SK-N-SH (cell line): Measurements from ENCODE around the gene BTBD7. TPM values are rescaled to one million over a fixed set of nuclear protein-coding genes. Genes with fewer than 3 reads are reported as not detected.

Source experiments
- CTCF ChIA-PET: fragments of 300-600, 350-600 bp; formaldehyde crosslinking; extraction: SDS; loops from one replicate; lab custom pipeline; 2021; lab: Yijun Ruan, JAX
- POLR2A ChIA-PET: fragments of 350-600 bp; sonication (Branson Sonifier 250); formaldehyde crosslinking; extraction: SDS; loops from one replicate; lab custom pipeline; 2020; ENCODE audit warnings: antibody characterized with exemption, inconsistent platforms; lab: Yijun Ruan, JAX
- DNase-seq: peaks from one replicate; pipeline ENCODE4 v3.0.0; 2012
- H2AFZ ChIP-seq: fragments of 200-600 bp; sonication (generic); 2 replicates; pipeline ENCODE4 v1.8.1; 2016; ENCODE audit warnings: antibody characterized with exemption, mild to moderate bottlenecking, low read depth
- H3F3A ChIP-seq: fragments of 200-600 bp; sonication (generic); replicated peaks from 2 replicates; pipeline ENCODE3; 2016; ENCODE audit warnings: antibody characterized with exemption, mild to moderate bottlenecking; ENCODE audit not compliant: insufficient read depth
- H3K27ac ChIP-seq, 2 experiments: fragments of 200-500 bp in 1 of 2; fragments of 200-600 bp in 1 of 2; sonication (Bioruptor generic) in 1 of 2; sonication (generic), shearing (Covaris generic) in 1 of 2; 2 replicates each; pipeline versions ENCODE4 v1.5.1 to v1.6.1; 2014 to 2016; ENCODE audit warnings: low read depth in 2 of 2, inconsistent platforms in 1 of 2, low read length in 1 of 2, mild to moderate bottlenecking in 1 of 2, mixed read lengths in 1 of 2
- H3K27me3 ChIP-seq: fragments of 200-600 bp; sonication (generic), shearing (Covaris generic); 2 replicates; pipeline ENCODE4 v1.6.1; 2016; ENCODE audit warnings: mixed run types; ENCODE audit not compliant: insufficient read depth
- H3K36me3 ChIP-seq, 2 experiments: fragments of 200-500 bp in 1 of 2; fragments of 200-600 bp in 1 of 2; sonication (Bioruptor generic) in 1 of 2; sonication (generic) in 1 of 2; replicated peaks in 1 of 2; 2 replicates each; pipeline versions ENCODE3 to v1.5.1; 2014 to 2016; ENCODE audit warnings: low read length in 1 of 2, mild to moderate bottlenecking in 1 of 2; ENCODE audit not compliant: insufficient read depth in 2 of 2, control insufficient read depth in 1 of 2
- H3K4me1 ChIP-seq, 2 experiments: fragments of 200-500 bp in 1 of 2; fragments of 200-600 bp in 1 of 2; sonication (Bioruptor generic) in 1 of 2; sonication (generic), shearing (Covaris generic) in 1 of 2; 2 replicates each; pipeline versions ENCODE4 v1.5.1 to v1.6.1; 2014 to 2016; ENCODE audit warnings: low read depth in 1 of 2, low read length in 1 of 2, mixed run types in 1 of 2; ENCODE audit not compliant: insufficient read depth in 2 of 2, control insufficient read depth in 1 of 2
- H3K4me2 ChIP-seq: fragments of 200-600 bp; sonication (generic), shearing (Covaris generic); 2 replicates; pipeline ENCODE4 v1.6.1; 2017; ENCODE audit warnings: mixed run types
- H3K4me3 ChIP-seq, 2 experiments: fragments of 200-500 bp in 1 of 2; fragments of 200-600 bp in 1 of 2; sonication (Bioruptor generic) in 1 of 2; sonication (generic), shearing (Covaris generic) in 1 of 2; 2 replicates each; pipeline versions ENCODE4 v1.5.1 to v1.8.1; 2014 to 2016; ENCODE audit warnings: low read depth in 2 of 2, inconsistent platforms in 1 of 2, low read length in 1 of 2, mild to moderate bottlenecking in 1 of 2, mixed read lengths in 1 of 2, moderate library complexity in 1 of 2
- H3K79me2 ChIP-seq: fragments of 200-600 bp; sonication (generic); 2 replicates; pipeline ENCODE4 v1.8.1; 2017; ENCODE audit warnings: mild to moderate bottlenecking; ENCODE audit not compliant: insufficient read depth
- H3K9ac ChIP-seq: fragments of 200-600 bp; sonication (generic); 2 replicates; pipeline ENCODE4 v1.6.1; 2017; ENCODE audit warnings: mixed run types
- H3K9me2 ChIP-seq: fragments of 200-600 bp; sonication (generic); 2 replicates; pipeline ENCODE4 v1.6.1; 2017; ENCODE audit warnings: mixed run types
- H3K9me3 ChIP-seq: fragments of 200-600 bp; sonication (generic); 2 replicates; pipeline ENCODE4 v1.6.1; 2017; ENCODE audit warnings: mixed run types, mild to moderate bottlenecking, moderate library complexity
- H4K20me1 ChIP-seq: fragments of 200-600 bp; sonication (generic); 2 replicates; pipeline ENCODE4 v1.6.1; 2017; ENCODE audit warnings: mild to moderate bottlenecking, mixed run types; ENCODE audit not compliant: insufficient read depth
- CHD2 ChIP-seq: fragments of 150-350 bp; IDR thresholded peaks from 2 replicates; pipeline ENCODE4 v1.6.1; 2018; ENCODE audit warnings: low read length; ENCODE audit not compliant: partially characterized antibody
- EP300 ChIP-seq, 2 experiments: IDR thresholded peaks; 2 replicates each; pipeline versions ENCODE4 v1.4.0 to v1.6.1; 2012; ENCODE audit warnings: borderline replicate concordance in 1 of 2, low read depth in 1 of 2, low read length in 1 of 2
- FOSL2 ChIP-seq: IDR thresholded peaks from 2 replicates; pipeline ENCODE4 v1.4.0; 2012; ENCODE audit warnings: low read depth, mild to moderate bottlenecking, moderate library complexity, borderline replicate concordance
- JUND ChIP-seq: IDR thresholded peaks from 2 replicates; pipeline ENCODE4 v1.4.0; 2012
- NFIC ChIP-seq: IDR thresholded peaks from 2 replicates; pipeline ENCODE4 v1.4.0; 2012; ENCODE audit warnings: borderline replicate concordance
- RFX5 ChIP-seq: IDR thresholded peaks from 2 replicates; pipeline ENCODE4 v1.6.1; 2012; ENCODE audit warnings: mild to moderate bottlenecking, improper control_type of control experiment, low read length
- SMC3 ChIP-seq: IDR thresholded peaks from 2 replicates; pipeline ENCODE4 v1.6.1; 2012; ENCODE audit warnings: low read depth, low read length, improper control_type of control experiment
- TCF12 ChIP-seq: IDR thresholded peaks from 2 replicates; pipeline ENCODE4 v1.4.0; 2012
- YY1 ChIP-seq: IDR thresholded peaks from 2 replicates; pipeline ENCODE4 v1.4.0; 2012; ENCODE audit warnings: low read depth, mild to moderate bottlenecking
- WGBS: methylation state at CpG from one replicate; pipeline ENCODE4 v1.1.6; 2017; ENCODE audit warnings: low lambda C conversion rate; 5-methylcytosine and 5-hydroxymethylcytosine counted together
- polyA plus RNA-seq, 3 experiments: library from polyadenylated mRNA; depleted of rRNA; stranded (reverse); fragments of >200 nt; gene quantifications; 2 replicates each; pipeline ENCODE4 v1.2.3, GENCODE V29; 2012
- TF ChIP-seq, protein P1 (sequence below): IDR thresholded peaks from 2 replicates; pipeline ENCODE4; 2012
- TF ChIP-seq, protein P2 (sequence below): IDR thresholded peaks from 2 replicates; pipeline ENCODE4 v1.4.0; 2012; ENCODE audit warnings: low read depth, borderline replicate concordance
- TF ChIP-seq, protein P3 (sequence below): fragments of 150-350 bp; IDR thresholded peaks from 2 replicates; pipeline ENCODE4 v1.6.1; 2017; ENCODE audit warnings: antibody characterized with exemption, low read length, low read depth, borderline replicate concordance
- TF ChIP-seq, protein P4 (sequence below): IDR thresholded peaks from 2 replicates; pipeline ENCODE4 v1.4.0; 2012; ENCODE audit warnings: low read depth, borderline replicate concordance
- TF ChIP-seq, protein P5 (sequence below): IDR thresholded peaks from 2 replicates; pipeline ENCODE4 v1.6.1; 2012; ENCODE audit warnings: mild to moderate bottlenecking, low read depth, low read length, moderate library complexity

The BTBD7 gene
- polyA plus RNA-seq, 1 of the 3 experiments (the other 2 are of a cell fraction) = 8.6 TPM

DNA sequence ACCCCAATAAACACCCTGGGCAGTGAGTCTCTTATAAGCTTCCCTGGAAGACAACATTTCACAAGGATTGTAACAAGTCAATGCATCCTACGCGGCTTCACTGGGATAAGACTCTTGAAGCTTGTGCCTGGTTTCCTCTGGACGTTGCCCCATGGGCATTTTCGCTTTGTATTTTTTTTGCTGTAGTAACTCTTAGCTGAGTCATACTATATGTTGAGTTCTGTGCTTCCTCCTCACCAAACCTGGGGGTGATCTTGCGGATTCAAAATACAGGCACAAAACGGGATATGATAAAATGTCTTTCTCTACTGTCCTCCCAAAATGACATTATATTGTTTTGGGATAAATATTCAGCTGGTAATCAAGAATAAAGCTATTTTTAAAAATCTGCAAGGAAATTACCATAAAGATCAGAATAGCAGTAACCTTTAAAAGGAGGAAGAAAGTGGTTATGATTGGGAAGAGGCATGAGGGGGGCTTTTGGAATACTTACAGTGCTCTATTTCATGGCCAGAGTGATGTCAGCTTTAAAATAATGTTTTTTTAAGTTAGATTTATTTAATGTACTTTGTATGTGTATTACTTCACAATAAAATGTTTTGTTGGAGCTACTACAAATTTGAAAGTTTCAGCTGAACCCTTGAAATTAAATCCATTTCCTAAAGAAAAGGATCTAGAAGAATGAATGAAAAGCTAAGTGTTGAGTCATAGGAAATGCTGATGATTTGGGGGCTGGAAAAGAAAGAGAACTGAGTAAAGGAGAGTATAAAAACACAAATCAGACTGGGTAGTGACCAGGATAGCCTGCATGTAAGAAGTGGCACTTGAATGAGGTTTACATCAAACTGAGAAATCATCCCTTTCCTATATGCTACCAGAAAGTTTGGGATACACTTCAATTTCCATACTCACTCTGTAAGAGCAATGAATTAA, 14.7 kb downstream of the BTBD7 start:
- no peaks in the 10 kb centered on the region for H3K27me3 ChIP-seq
- CTCF ChIA-PET = interaction anchor here (1.0 to 1.4 kb wide), 5 partner anchors 14 to 298 kb away, joined by 3 to 4 read pairs (median 3); no protein-coding TSS in a partner anchor
- no peaks in the 10 kb centered on the region for H3K9me2 ChIP-seq
- no peaks in the 10 kb centered on the region for H3K9me3 ChIP-seq
- whole genome bisulfite sequencing = 76% methylated on average over 6 of the region's 6 CpGs
- DNase-seq = no peak
- no peaks in the 10 kb centered on the region for H3K36me3 ChIP-seq
- H4K20me1 ChIP-seq = peaks cover 67% of the 10 kb centered on the region
- H2AFZ ChIP-seq = no peak overlapping the region
- no peak overlapping the region for H3K9ac ChIP-seq
- H3F3A ChIP-seq = peaks cover 18% of the 10 kb centered on the region
- peak overlapping the region; percentile 26 for H3K4me2 ChIP-seq
- H3K4me3 ChIP-seq = peak overlapping the region in 1 of 2 experiments; percentile 1; a peak in 1 of 4 replicates
- TF ChIP-seq RFX5 = no peak
- TF ChIP-seq EP300 (IDR thresholded peaks at IDR 0.05; ENCODE audit: borderline replicate concordance in 1 of 2, low read depth in 1 of 2, low read length in 1 of 2) = no peak
- peak; percentile 16; the same call in 1 of the 2 replicates for TF ChIP-seq FOSL2
- TF ChIP-seq, protein P1, sequence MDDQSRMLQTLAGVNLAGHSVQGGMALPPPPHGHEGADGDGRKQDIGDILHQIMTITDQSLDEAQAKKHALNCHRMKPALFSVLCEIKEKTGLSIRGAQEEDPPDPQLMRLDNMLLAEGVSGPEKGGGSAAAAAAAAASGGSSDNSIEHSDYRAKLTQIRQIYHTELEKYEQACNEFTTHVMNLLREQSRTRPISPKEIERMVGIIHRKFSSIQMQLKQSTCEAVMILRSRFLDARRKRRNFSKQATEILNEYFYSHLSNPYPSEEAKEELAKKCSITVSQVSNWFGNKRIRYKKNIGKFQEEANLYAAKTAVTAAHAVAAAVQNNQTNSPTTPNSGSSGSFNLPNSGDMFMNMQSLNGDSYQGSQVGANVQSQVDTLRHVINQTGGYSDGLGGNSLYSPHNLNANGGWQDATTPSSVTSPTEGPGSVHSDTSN = no peak
- H3K27ac ChIP-seq = peak overlapping the region in 1 of 2 experiments; percentile 62; a peak in 2 of 4 replicates
- peaks cover 95% of the 10 kb centered on the region for H3K79me2 ChIP-seq
- POLR2A ChIA-PET = interaction anchor here (0.6 to 0.7 kb wide), 2 partner anchors 489 to 576 kb away, joined by 3 read pairs; no protein-coding TSS in a partner anchor
- H3K4me1 ChIP-seq = peaks cover 0 to 40% of the 10 kb centered on the region in 2 experiments; a peak in 2 of 4 replicates

DNA sequence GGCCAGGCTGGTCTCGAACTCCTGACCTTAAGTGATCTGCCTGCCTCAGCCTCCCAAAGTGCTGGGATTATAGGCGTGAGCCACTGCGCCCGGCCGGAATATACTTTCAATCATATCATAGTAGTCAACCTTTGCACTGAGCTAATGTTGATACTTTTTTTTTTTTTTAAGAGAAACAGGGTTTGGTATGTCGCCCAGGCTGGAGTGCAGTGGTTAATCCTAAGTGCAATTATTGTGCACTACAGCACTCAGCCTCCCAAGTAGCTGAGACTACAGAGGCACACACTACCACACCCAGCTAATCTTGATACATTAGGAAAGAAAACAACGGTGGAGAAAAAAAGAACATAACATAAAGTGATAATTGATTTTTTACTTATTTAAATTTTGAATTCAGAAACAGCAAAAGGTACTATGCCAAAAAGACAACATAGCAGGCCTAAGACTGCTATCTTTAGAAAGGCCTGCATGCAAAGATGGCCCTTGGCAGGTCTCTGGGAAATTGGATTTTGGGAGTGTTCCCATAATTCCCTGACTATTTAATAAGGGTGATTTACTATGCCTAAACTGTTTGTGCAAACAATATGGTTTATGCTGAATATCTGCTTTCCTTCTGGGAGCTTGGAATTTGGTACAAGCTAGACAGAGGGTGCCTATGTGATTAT, 15.5 kb downstream of the BTBD7 start:
- Histone ChIP-seq H3K9me3 (no peaks in the 10 kb centered on the region), H4K20me1 (peaks cover 69% of the 10 kb centered on the region), H3K4me2 (peak overlapping the region; percentile 26), H3F3A (peaks cover 18% of the 10 kb centered on the region), H3K79me2 (peaks cover 95% of the 10 kb centered on the region), H3K9ac (no peak overlapping the region), H3K9me2 (no peaks in the 10 kb centered on the region), H3K4me1 (peaks cover 3 to 40% of the 10 kb centered on the region in 2 experiments; a peak in 2 of 4 replicates), H3K27ac (peak overlapping the region in 1 of 2 experiments; percentile 62; a peak in 2 of 4 replicates), H3K27me3 (no peaks in the 10 kb centered on the region), H3K36me3 (no peaks in the 10 kb centered on the region), H2AFZ (no peak overlapping the region), H3K4me3 (peak overlapping the region in 1 of 2 experiments; percentile 1; a peak in 1 of 4 replicates)
- DNase-seq = no peak
- ChIA-PET POLR2A (interaction anchor here (0.6 to 0.7 kb wide), 2 partner anchors 490 to 577 kb away, joined by 3 read pairs; no protein-coding TSS in a partner anchor), CTCF (interaction anchor here (1.0 to 1.4 kb wide), 5 partner anchors 14 to 297 kb away, joined by 3 to 4 read pairs (median 3); no protein-coding TSS in a partner anchor)
- 91% methylated on average over 7 of the region's 7 CpGs for WGBS
- no peak for TF ChIP-seq CHD2
- TF ChIP-seq YY1 = no peak
- no peak for TF ChIP-seq NFIC
- TF ChIP-seq JUND = no peak
- TF ChIP-seq SMC3 = no peak
- TF ChIP-seq TCF12 = no peak
- TF ChIP-seq, protein P2, sequence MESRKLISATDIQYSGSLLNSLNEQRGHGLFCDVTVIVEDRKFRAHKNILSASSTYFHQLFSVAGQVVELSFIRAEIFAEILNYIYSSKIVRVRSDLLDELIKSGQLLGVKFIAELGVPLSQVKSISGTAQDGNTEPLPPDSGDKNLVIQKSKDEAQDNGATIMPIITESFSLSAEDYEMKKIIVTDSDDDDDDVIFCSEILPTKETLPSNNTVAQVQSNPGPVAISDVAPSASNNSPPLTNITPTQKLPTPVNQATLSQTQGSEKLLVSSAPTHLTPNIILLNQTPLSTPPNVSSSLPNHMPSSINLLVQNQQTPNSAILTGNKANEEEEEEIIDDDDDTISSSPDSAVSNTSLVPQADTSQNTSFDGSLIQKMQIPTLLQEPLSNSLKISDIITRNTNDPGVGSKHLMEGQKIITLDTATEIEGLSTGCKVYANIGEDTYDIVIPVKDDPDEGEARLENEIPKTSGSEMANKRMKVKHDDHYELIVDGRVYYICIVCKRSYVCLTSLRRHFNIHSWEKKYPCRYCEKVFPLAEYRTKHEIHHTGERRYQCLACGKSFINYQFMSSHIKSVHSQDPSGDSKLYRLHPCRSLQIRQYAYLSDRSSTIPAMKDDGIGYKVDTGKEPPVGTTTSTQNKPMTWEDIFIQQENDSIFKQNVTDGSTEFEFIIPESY = no peak
- no peak for TF ChIP-seq EP300 (IDR thresholded peaks at IDR 0.05; ENCODE audit: borderline replicate concordance in 1 of 2, low read depth in 1 of 2, low read length in 1 of 2)
- TF ChIP-seq, protein P3, sequence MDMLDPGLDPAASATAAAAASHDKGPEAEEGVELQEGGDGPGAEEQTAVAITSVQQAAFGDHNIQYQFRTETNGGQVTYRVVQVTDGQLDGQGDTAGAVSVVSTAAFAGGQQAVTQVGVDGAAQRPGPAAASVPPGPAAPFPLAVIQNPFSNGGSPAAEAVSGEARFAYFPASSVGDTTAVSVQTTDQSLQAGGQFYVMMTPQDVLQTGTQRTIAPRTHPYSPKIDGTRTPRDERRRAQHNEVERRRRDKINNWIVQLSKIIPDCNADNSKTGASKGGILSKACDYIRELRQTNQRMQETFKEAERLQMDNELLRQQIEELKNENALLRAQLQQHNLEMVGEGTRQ = no peak
- TF ChIP-seq, protein P4, sequence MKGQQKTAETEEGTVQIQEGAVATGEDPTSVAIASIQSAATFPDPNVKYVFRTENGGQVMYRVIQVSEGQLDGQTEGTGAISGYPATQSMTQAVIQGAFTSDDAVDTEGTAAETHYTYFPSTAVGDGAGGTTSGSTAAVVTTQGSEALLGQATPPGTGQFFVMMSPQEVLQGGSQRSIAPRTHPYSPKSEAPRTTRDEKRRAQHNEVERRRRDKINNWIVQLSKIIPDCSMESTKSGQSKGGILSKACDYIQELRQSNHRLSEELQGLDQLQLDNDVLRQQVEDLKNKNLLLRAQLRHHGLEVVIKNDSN = no peak
- TF ChIP-seq, protein P5, sequence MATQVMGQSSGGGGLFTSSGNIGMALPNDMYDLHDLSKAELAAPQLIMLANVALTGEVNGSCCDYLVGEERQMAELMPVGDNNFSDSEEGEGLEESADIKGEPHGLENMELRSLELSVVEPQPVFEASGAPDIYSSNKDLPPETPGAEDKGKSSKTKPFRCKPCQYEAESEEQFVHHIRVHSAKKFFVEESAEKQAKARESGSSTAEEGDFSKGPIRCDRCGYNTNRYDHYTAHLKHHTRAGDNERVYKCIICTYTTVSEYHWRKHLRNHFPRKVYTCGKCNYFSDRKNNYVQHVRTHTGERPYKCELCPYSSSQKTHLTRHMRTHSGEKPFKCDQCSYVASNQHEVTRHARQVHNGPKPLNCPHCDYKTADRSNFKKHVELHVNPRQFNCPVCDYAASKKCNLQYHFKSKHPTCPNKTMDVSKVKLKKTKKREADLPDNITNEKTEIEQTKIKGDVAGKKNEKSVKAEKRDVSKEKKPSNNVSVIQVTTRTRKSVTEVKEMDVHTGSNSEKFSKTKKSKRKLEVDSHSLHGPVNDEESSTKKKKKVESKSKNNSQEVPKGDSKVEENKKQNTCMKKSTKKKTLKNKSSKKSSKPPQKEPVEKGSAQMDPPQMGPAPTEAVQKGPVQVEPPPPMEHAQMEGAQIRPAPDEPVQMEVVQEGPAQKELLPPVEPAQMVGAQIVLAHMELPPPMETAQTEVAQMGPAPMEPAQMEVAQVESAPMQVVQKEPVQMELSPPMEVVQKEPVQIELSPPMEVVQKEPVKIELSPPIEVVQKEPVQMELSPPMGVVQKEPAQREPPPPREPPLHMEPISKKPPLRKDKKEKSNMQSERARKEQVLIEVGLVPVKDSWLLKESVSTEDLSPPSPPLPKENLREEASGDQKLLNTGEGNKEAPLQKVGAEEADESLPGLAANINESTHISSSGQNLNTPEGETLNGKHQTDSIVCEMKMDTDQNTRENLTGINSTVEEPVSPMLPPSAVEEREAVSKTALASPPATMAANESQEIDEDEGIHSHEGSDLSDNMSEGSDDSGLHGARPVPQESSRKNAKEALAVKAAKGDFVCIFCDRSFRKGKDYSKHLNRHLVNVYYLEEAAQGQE = no peak
